GM23338 (cell line): ENCODE measurements around the gene C1orf198.

Source experiments
- CREB1 ChIP-seq: fragments of 250-450 bp; sonication (Bioruptor Pico); IDR thresholded peaks from 2 replicates; pipeline ENCODE4 v1.5.0; 2020; ENCODE audit warnings: low read depth, mild to moderate bottlenecking, moderate library complexity
- CTCF ChIP-seq, 2 experiments: fragments of 200-600 bp in 1 of 2; sonication (generic) in 1 of 2; conservative IDR thresholded peaks; 2 replicates each; pipeline versions ENCODE4 v1.5.1 to v1.6.1; 2016 to 2017; ENCODE audit warnings: antibody characterized with exemption in 2 of 2, low read depth in 2 of 2, mild to moderate bottlenecking in 2 of 2, moderate library complexity in 1 of 2
- EZH2 ChIP-seq: fragments of 200-600 bp; sonication (generic); IDR thresholded peaks from one replicate; pipeline ENCODE4 v1.8.0; 2017; ENCODE audit warnings: antibody characterized with exemption, mild to moderate bottlenecking, low read depth; ENCODE audit not compliant: unreplicated experiment
- EZH2phosphoT487 ChIP-seq: fragments of 200-600 bp; sonication (generic); IDR thresholded peaks from one replicate; pipeline ENCODE4 v1.8.1; 2018; ENCODE audit warnings: antibody characterized with exemption; ENCODE audit not compliant: unreplicated experiment
- JUNB ChIP-seq: IDR thresholded peaks from one replicate; pipeline ENCODE4 v1.6.1; 2016; ENCODE audit warnings: antibody characterized with exemption; ENCODE audit not compliant: unreplicated experiment
- NANOG ChIP-seq: IDR thresholded peaks from 2 replicates; pipeline ENCODE4 v1.6.1; 2016; ENCODE audit warnings: antibody characterized with exemption, borderline replicate concordance
- POLR2AphosphoS5 ChIP-seq: IDR thresholded peaks from 2 replicates; pipeline ENCODE4 v1.6.1; 2016; ENCODE audit warnings: antibody characterized with exemption, low read depth
- REST ChIP-seq: IDR thresholded peaks from one replicate; pipeline ENCODE4 v1.6.1; 2018; ENCODE audit warnings: antibody characterized with exemption; ENCODE audit not compliant: unreplicated experiment
- STAT1 ChIP-seq: IDR thresholded peaks from one replicate; pipeline ENCODE4 v1.6.1; 2016; ENCODE audit warnings: antibody characterized with exemption; ENCODE audit not compliant: unreplicated experiment
- ZNF114 ChIP-seq: fragments of 250-450 bp; sonication (Bioruptor Pico); IDR thresholded peaks from 2 replicates; pipeline ENCODE4 v1.5.0; 2020; ENCODE audit warnings: mild to moderate bottlenecking, moderate library complexity
- TF ChIP-seq, protein P1 (sequence below): fragments of 250-450 bp; sonication (Bioruptor Pico); IDR thresholded peaks from 2 replicates; pipeline ENCODE4 v1.5.0; 2020; ENCODE audit warnings: mild to moderate bottlenecking, moderate library complexity

- TF ChIP-seq CTCF (conservative IDR thresholded peaks at IDR 0.05; ENCODE audit: low read depth in 2 of 2) = no peak
- TF ChIP-seq ZNF114 = no peak
- no peak for TF ChIP-seq EZH2
- no peak for TF ChIP-seq POLR2AphosphoS5
- no peak for TF ChIP-seq REST
- TF ChIP-seq EZH2phosphoT487 = no peak
- TF ChIP-seq, protein P1, sequence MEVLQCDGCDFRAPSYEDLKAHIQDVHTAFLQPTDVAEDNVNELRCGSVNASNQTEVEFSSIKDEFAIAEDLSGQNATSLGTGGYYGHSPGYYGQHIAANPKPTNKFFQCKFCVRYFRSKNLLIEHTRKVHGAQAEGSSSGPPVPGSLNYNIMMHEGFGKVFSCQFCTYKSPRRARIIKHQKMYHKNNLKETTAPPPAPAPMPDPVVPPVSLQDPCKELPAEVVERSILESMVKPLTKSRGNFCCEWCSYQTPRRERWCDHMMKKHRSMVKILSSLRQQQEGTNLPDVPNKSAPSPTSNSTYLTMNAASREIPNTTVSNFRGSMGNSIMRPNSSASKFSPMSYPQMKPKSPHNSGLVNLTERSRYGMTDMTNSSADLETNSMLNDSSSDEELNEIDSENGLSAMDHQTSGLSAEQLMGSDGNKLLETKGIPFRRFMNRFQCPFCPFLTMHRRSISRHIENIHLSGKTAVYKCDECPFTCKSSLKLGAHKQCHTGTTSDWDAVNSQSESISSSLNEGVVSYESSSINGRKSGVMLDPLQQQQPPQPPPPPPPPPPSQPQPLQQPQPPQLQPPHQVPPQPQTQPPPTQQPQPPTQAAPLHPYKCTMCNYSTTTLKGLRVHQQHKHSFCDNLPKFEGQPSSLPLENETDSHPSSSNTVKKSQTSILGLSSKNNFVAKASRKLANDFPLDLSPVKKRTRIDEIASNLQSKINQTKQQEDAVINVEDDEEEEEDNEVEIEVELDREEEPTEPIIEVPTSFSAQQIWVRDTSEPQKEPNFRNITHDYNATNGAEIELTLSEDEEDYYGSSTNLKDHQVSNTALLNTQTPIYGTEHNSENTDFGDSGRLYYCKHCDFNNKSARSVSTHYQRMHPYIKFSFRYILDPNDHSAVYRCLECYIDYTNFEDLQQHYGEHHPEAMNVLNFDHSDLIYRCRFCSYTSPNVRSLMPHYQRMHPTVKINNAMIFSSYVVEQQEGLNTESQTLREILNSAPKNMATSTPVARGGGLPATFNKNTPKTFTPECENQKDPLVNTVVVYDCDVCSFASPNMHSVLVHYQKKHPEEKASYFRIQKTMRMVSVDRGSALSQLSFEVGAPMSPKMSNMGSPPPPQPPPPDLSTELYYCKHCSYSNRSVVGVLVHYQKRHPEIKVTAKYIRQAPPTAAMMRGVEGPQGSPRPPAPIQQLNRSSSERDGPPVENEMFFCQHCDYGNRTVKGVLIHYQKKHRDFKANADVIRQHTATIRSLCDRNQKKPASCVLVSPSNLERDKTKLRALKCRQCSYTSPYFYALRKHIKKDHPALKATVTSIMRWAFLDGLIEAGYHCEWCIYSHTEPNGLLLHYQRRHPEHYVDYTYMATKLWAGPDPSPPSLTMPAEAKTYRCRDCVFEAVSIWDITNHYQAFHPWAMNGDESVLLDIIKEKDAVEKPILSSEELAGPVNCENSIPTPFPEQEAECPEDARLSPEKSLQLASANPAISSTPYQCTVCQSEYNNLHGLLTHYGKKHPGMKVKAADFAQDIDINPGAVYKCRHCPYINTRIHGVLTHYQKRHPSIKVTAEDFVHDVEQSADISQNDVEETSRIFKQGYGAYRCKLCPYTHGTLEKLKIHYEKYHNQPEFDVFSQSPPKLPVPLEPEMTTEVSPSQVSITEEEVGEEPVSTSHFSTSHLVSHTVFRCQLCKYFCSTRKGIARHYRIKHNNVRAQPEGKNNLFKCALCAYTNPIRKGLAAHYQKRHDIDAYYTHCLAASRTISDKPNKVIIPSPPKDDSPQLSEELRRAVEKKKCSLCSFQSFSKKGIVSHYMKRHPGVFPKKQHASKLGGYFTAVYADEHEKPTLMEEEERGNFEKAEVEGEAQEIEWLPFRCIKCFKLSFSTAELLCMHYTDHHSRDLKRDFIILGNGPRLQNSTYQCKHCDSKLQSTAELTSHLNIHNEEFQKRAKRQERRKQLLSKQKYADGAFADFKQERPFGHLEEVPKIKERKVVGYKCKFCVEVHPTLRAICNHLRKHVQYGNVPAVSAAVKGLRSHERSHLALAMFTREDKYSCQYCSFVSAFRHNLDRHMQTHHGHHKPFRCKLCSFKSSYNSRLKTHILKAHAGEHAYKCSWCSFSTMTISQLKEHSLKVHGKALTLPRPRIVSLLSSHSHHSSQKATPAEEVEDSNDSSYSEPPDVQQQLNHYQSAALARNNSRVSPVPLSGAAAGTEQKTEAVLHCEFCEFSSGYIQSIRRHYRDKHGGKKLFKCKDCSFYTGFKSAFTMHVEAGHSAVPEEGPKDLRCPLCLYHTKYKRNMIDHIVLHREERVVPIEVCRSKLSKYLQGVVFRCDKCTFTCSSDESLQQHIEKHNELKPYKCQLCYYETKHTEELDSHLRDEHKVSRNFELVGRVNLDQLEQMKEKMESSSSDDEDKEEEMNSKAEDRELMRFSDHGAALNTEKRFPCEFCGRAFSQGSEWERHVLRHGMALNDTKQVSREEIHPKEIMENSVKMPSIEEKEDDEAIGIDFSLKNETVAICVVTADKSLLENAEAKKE (CRISPR knock-in tag) = no peak
- no peak for TF ChIP-seq STAT1
- TF ChIP-seq CREB1 = no peak
- no peak for TF ChIP-seq JUNB
- TF ChIP-seq NANOG = no peak
These were observed 32.0 kb downstream of the C1orf198 start for GRCh38 chr1:230836347-230836746.
